PC-3 (cell line): ENCODE results near the gene OR2V1. TPM values are rescaled to one million over a fixed set of nuclear protein-coding genes. Genes with fewer than 3 reads are reported as not detected.
"Not testable (repeated sequence)": the region's sequence is repeated elsewhere in the genome, so short reads cannot be mapped to it uniquely, and the experiment has no call there.

Experiments used
- ATAC-seq: fragments of 200-7000 bp; cut with Tn5 transposase; 2 replicates; pipeline ENCODE4 v1.9.1; 2020; ENCODE audit warnings: mild to moderate bottlenecking, moderate library complexity
- BruUV-seq: library from RNA; stranded (reverse); fragments of 400-500 nt; replicated peaks from 2 replicates; lab custom pipeline; 2021; lab: Mats Ljungman, UMichigan
- CTCF ChIA-PET: fragments of 300-600 bp; sonication (Branson Sonifier 250); formaldehyde crosslinking; loops from one replicate; lab custom pipeline; 2022; ENCODE audit warnings: antibody characterized with exemption; lab: Charles Lee
- POLR2A ChIA-PET: fragments of 300-600 bp; sonication (Branson Sonifier 250); formaldehyde crosslinking; loops from one replicate; lab custom pipeline; 2022; ENCODE audit warnings: antibody characterized with exemption; ENCODE audit not compliant: unreplicated experiment; lab: Charles Lee
- DNase-seq: peaks from one replicate; pipeline ENCODE4 v3.0.0-alpha.2; 2015
- H2AFZ ChIP-seq: fragments of 300-600 bp; sonication (generic); 2 replicates; pipeline ENCODE4 v1.6.0; 2016; ENCODE audit warnings: antibody characterized with exemption, low read length
- H3F3A ChIP-seq: fragments of 300-600 bp; sonication (generic); one replicate; pipeline ENCODE4 v1.6.0; 2017; ENCODE audit warnings: antibody characterized with exemption, low read length, control low read depth, mild to moderate bottlenecking; ENCODE audit not compliant: unreplicated experiment
- H3K27ac ChIP-seq: fragments of 300-600 bp; sonication (generic); 2 replicates; pipeline ENCODE4 v1.5.1; 2016; ENCODE audit warnings: mild to moderate bottlenecking, low read length
- H3K27me3 ChIP-seq: fragments of 300-600 bp; sonication (generic); 2 replicates; pipeline ENCODE4 v1.6.1; 2016; ENCODE audit warnings: low read length, mixed read lengths
- H3K36me3 ChIP-seq: fragments of 300-600 bp; sonication (generic); 2 replicates; pipeline ENCODE4 v1.6.1; 2016; ENCODE audit warnings: low read depth, mixed run types, low read length, mixed read lengths
- H3K4me1 ChIP-seq: fragments of 300-600 bp; sonication (generic); 2 replicates; pipeline ENCODE4 v1.5.1; 2016; ENCODE audit warnings: low read length; ENCODE audit not compliant: insufficient read depth
- H3K4me2 ChIP-seq: fragments of 300-600 bp; sonication (generic); 2 replicates; pipeline ENCODE4 v1.6.0; 2016; ENCODE audit warnings: low read length
- H3K4me3 ChIP-seq: fragments of 300-600 bp; sonication (generic); 2 replicates; pipeline ENCODE4 v1.5.1; 2016; ENCODE audit warnings: mild to moderate bottlenecking, low read length, mixed read lengths
- H3K79me2 ChIP-seq: fragments of 300-600 bp; sonication (generic); 2 replicates; pipeline ENCODE4 v1.6.1; 2017; ENCODE audit warnings: low read length, mixed read lengths
- H3K9ac ChIP-seq: fragments of 300-600 bp; sonication (generic); 2 replicates; pipeline ENCODE4 v1.6.0; 2016; ENCODE audit warnings: mild to moderate bottlenecking, low read length
- H3K9me2 ChIP-seq: fragments of 300-600 bp; sonication (generic); replicated peaks from 2 replicates; pipeline ENCODE4 v1.6.1; 2016; ENCODE audit warnings: mixed run types, low read length, mixed read lengths
- H3K9me3 ChIP-seq: fragments of 300-600 bp; sonication (generic); 2 replicates; pipeline ENCODE4 v1.6.1; 2016; ENCODE audit warnings: low read length, mixed read lengths
- H4K20me1 ChIP-seq: fragments of 300-600 bp; sonication (generic); 2 replicates; pipeline ENCODE4 v1.6.1; 2016; ENCODE audit warnings: low read length, mixed read lengths
- CTCF ChIP-seq: fragments of 300-600 bp; sonication (generic); conservative IDR thresholded peaks from 2 replicates; pipeline ENCODE4 v1.5.1; 2017; ENCODE audit warnings: antibody characterized with exemption, low read depth, mild to moderate bottlenecking, low read length
- EZH2 ChIP-seq: fragments of 300-600 bp; sonication (generic); IDR thresholded peaks from one replicate; pipeline ENCODE4 v1.6.1; 2017; ENCODE audit warnings: antibody characterized with exemption, mild to moderate bottlenecking, low read length; ENCODE audit not compliant: unreplicated experiment
- EZH2phosphoT487 ChIP-seq: fragments of 300-600 bp; sonication (generic); IDR thresholded peaks from 2 replicates; pipeline ENCODE4 v1.6.1; 2018; ENCODE audit warnings: mild to moderate bottlenecking, antibody characterized with exemption, low read length, borderline replicate concordance
- intact Hi-C: fragments of 100-400 bp; cut with micrococcal nuclease; formaldehyde crosslinking; loops from 2 replicates; pipeline ENCODE4 v1.9.0; 2023
- total RNA-seq: library from RNA; depleted of rRNA; stranded (reverse); fragments of >200 nt; gene quantifications from 2 replicates; pipeline ENCODE4 v1.2.3, GENCODE V29; 2014

The OR2V1 gene
- total RNA-seq, 1 experiment from 2014 or later: not detected

DNA sequence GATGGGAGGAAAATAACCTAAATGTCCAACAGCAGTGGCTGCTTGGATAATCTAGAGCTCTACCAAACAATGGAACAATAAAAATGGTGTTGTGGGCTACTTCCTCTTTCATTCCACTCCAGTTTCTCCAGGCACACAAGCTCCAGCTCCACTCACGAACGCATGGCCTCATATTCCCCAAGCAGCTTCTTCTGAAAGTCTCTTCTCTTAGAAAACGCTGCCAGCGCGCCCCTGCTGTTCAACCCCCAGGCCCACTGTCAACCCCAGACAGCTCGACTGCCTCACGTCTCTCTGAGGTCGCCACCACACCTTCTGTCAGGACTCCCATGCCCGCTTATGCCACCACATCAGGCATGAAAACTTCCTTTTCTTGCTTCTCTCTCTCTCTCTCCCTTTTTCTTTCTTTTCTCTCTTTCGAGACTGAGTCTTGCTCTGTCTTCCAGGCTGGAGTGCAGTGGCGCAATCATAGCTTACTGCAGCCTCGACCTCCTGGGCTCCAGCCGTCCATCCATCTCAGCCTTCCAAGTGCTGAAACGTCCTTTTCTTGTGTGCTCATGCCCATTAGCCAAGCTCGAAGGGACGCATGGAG lies 32.6 kb upstream of the OR2V1 start:
- POLR2A ChIA-PET: no interaction called here

GRCh38 chr5:181161534-181162175 lies 30.7 kb upstream of the OR2V1 start:
- Histone ChIP-seq H3K4me1 (peaks cover 13% of the 10 kb centered on the region; the same call in 1 of the 2 replicates), H3K9me3 (no peaks in the 10 kb centered on the region), H3K4me2 (peak overlapping the region; percentile 31; the same call in 1 of the 2 replicates), H3K9me2 (no peaks in the 10 kb centered on the region), H3K9ac (peak overlapping the region; percentile 41; the same call in 1 of the 2 replicates), H3K4me3 (no peak overlapping the region), H3K27ac (peak overlapping the region; percentile 47), H3K36me3 (no peaks in the 10 kb centered on the region), H2AFZ (peak overlapping the region; percentile 69), H4K20me1 (no peaks in the 10 kb centered on the region), H3F3A (no peaks in the 10 kb centered on the region), H3K79me2 (no peaks in the 10 kb centered on the region), H3K27me3 (no peaks in the 10 kb centered on the region)
- intact Hi-C loops: no loop called here
- TF ChIP-seq EZH2: no peak
- no peak for TF ChIP-seq EZH2phosphoT487
- no peak for TF ChIP-seq CTCF
- ChIA-PET POLR2A (no interaction called here), CTCF (no interaction called here)
- BruUV-seq: TSS peak; percentile 37
- no peak for ATAC-seq
- no peak for DNase-seq

More for the DNA sequence above, 32.6 kb upstream of the OR2V1 start:
- DNase-seq: no peak
- no peaks in the 10 kb centered on the region for H3K36me3 ChIP-seq
- no peaks in the 10 kb centered on the region for H3K9me2 ChIP-seq
- intact Hi-C loops: no loop called here
- no peaks in the 10 kb centered on the region for H4K20me1 ChIP-seq
- TF ChIP-seq EZH2phosphoT487 (no peak), CTCF (no peak), EZH2 (no peak)
- no peaks in the 10 kb centered on the region for H3F3A ChIP-seq
- no peak overlapping the region for H2AFZ ChIP-seq
- H3K27ac ChIP-seq: no peak overlapping the region
- no peaks in the 10 kb centered on the region for H3K27me3 ChIP-seq
- H3K4me3 ChIP-seq: no peak overlapping the region
- no peak overlapping the region for H3K9ac ChIP-seq
- BruUV-seq: no TSS peak
- H3K9me3 ChIP-seq: no peaks in the 10 kb centered on the region
- no peak overlapping the region for H3K4me2 ChIP-seq
- ATAC-seq: no peak
- peaks cover 20% of the 10 kb centered on the region; the same call in 1 of the 2 replicates for H3K4me1 ChIP-seq
- H3K79me2 ChIP-seq: no peaks in the 10 kb centered on the region
- CTCF ChIA-PET: no interaction called here

DNA sequence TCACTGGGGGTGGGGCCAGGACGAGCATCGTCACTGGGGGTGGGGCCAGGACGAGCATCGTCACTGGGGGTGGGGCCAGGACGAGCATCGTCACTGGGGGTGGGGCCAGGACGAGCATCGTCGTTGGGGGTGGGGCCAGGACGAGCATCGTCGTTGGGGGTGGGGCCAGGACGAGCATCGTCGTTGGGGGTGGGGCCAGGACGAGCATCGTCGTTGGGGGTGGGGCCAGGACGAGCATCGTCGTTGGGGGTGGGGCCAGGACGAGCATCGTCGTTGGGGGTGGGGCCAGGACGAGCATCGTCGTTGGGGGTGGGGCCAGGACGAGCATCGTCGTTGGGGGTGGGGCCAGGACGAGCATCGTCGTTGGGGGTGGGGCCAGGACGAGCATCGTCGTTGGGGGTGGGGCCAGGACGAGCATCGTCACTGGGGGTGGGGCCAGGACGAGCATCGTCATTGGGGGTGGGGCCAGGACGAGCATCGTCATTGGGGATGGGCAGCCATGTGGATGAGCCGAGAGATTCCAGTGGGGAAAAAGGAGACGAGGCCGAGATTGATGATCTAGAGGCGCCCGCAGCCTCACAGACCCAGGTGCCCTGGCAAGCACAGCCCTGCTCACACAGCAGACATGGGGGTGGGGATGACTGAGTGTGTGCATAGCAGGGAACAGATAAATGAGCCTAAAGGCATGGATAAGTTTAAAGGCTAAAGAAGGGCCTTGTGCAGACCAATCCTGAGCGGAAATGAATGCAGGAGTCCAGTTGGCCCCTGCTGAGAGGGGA lies 30.0 kb upstream of the OR2V1 start:
- H3K4me2 ChIP-seq: peak overlapping the region; percentile 31; the same call in 1 of the 2 replicates
- H3K4me1 ChIP-seq: peaks cover 13% of the 10 kb centered on the region; the same call in 1 of the 2 replicates
- intact Hi-C loops, H3K9me3 ChIP-seq, H3K79me2 ChIP-seq, H3K9me2 ChIP-seq, POLR2A ChIA-PET, CTCF ChIA-PET, H3K27me3 ChIP-seq, BruUV-seq, H4K20me1 ChIP-seq, H3K4me3 ChIP-seq, H3K36me3 ChIP-seq, H3F3A ChIP-seq: not testable (repeated sequence)
- H3K27ac ChIP-seq: peak overlapping the region; percentile 47
- peak overlapping the region; percentile 69 for H2AFZ ChIP-seq
- DNase-seq (peak; percentile 22), ATAC-seq (peak; percentile 8; the same call in 1 of the 2 replicates)
- H3K9ac ChIP-seq: peak overlapping the region; percentile 41; the same call in 1 of the 2 replicates
